Measurements from ENCODE around the gene BMP6.

The BMP6 gene

GRCh38 chr6:7687145-7688111 lies 38.5 kb upstream of the BMP6 start:
- no peak for TF ChIP-seq CTCF (IDR thresholded peaks at IDR 0.05)

DNA sequence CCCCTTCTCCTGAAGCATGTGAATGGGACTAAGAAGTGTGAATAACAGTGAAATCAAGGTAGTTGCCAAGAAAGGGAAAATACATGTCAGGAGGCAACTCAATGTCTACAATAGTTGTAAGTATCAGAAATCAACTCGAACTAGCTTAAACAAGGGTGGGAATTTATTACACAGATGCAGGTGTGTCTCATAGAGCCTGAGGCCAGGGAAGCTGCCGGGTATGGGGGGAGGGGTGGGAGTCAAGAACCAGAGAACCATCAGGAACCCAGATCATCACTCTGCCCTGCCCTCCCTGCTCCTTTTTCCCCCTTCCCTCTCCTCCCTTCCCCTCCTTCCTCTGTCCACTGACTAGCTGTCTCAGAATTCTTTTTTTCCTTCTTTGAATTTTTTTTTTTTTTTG lies 34.9 kb upstream of the BMP6 start:
- TF ChIP-seq CTCF (IDR thresholded peaks at IDR 0.05) = no peak

DNA sequence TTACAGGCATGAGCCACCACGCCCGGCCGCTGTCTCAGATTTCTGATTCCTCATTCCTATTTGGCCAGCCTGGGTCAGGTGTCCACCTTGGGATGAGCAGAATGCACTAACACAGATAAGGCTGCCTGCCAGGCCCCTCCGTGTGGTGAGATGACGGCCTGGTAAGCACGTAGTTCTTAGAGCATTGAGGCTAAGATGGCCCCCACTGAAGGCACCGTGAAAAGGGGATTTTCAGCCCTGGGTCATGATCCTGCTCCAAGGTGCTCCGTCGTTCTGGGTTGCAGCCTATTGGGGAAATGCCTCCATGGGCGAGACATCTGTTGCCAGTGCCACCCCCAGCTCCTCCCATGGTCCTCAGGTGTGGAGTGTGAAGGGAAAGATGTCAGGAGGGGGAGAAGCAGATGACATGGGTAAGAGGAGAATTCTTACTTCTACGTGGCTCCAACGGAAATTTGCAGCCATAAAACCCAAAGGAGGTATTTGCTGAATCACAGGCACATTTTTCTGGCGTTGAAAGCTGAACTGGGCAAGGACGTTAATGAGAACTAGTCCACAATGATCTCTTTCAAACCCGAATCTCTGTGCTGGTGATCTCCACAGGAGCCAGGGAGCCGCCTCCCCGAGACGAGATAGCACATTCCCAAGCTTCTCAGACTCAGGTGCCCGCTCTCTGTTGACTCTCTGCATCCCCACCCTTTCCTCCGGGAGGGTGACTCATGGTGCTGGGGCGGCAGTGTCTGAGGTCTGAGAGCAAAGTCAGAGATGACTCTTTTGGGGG lies 34.0 kb upstream of the BMP6 start:
- TF ChIP-seq CTCF (IDR thresholded peaks at IDR 0.05) = no peak

DNA sequence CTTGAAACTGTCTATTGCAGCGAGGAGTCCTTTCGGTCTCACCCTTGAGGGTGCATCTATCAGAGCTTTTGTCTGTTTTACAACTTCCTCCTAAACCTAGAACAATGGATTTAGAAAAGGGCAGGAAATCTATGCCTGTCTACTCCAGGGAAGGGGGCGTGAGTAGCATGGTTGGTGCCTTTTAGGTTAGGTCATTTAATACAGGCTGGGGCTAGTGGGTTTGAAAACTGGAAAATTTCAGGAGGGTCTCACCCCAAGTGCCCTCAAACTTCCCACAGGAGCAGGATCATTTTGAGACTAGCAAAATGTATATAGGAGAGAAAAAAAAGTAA lies 33.5 kb upstream of the BMP6 start:
- no peak for TF ChIP-seq CTCF (IDR thresholded peaks at IDR 0.05)

GRCh38 chr6:7693827-7694226 lies 32.1 kb upstream of the BMP6 start:
- TF ChIP-seq CTCF (IDR thresholded peaks at IDR 0.05) = no peak

GRCh38 chr6:7696061-7696460 lies 29.8 kb upstream of the BMP6 start:
- TF ChIP-seq CTCF (IDR thresholded peaks at IDR 0.05) = no peak

DNA sequence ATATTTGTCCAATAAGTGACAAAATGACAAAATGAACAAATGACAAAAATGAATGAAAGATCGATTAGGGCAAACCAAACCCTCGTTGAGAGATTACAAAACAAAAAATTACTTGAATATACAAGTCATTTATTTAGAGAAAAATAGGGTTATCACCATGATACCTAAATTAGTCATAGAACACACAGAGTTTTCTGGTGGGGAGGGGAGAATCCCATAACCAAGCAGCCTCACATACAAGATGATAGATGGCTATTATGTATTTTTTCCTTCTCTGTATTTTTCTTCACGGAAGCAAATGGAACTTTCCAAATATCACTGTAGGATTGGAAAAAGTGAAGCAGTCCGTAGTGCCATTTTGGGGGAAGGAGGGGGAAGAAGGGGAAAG lies 28.5 kb upstream of the BMP6 start:
- TF ChIP-seq CTCF (IDR thresholded peaks at IDR 0.05) = no peak

Data from LNCAP (cell line).